Measurements from ENCODE around the gene CNTNAP4. TPM values are rescaled to one million over a fixed set of nuclear protein-coding genes. Genes with fewer than 3 reads are reported as not detected.

Gene CNTNAP4
- total and polyA plus RNA-seq, 2 of the 13 experiments (the other 11 are each of a cell fraction or from before 2014, with no cell fraction given), result not detected

- ChIA-PET CTCF (ENCODE audit: low intra/inter-chr PET ratio, low total read pairs) (no interaction called here), POLR2A (no interaction called here)
- Histone ChIP-seq H3K36me3 (replicated peaks in 1 of 2; ENCODE audit: control insufficient read depth in 1 of 2, insufficient read depth in 2 of 2, low read length in 2 of 2) (no peaks in the 10 kb centered on the region), H2AFZ (ENCODE audit: low read length) (no peak overlapping the region), H4K20me1 (ENCODE audit: insufficient read depth, low read length) (no peaks in the 10 kb centered on the region), H3K9ac (ENCODE audit: insufficient read depth, low read depth, low read length) (no peak overlapping the region), H3K27me3 (ENCODE audit: control insufficient read depth in 1 of 2, insufficient read depth in 2 of 2, low read length in 2 of 2) (peaks cover 0 to 1% of the 10 kb centered on the region in 2 experiments; a peak in 1 of 5 replicates), H3K4me3 (replicated peaks in 1 of 3; ENCODE audit: insufficient read depth in 1 of 3, low read depth in 2 of 3, low read length in 3 of 3) (no peak overlapping the region), H3K27ac (ENCODE audit: extremely low read length, insufficient read depth, low read length) (no peak overlapping the region), H3K4me1 (ENCODE audit: insufficient read depth, low read length) (no peaks in the 10 kb centered on the region), H3K4me2 (ENCODE audit: low read depth, low read length) (no peak overlapping the region), H3K9me3 (ENCODE audit: low read length) (no peaks in the 10 kb centered on the region), H3K79me2 (ENCODE audit: insufficient read depth, low read length) (no peaks in the 10 kb centered on the region)
- TF ChIP-seq FOXJ3 (CRISPR knock-in tag; IDR thresholded peaks at IDR 0.05; ENCODE audit: borderline replicate concordance) (no peak), ZNF784 (CRISPR knock-in tag; IDR thresholded peaks at IDR 0.05; ENCODE audit: borderline replicate concordance) (no peak), ZNF510 (CRISPR knock-in tag; IDR thresholded peaks at IDR 0.05; ENCODE audit: low read depth) (no peak), ZSCAN5A (CRISPR knock-in tag; IDR thresholded peaks at IDR 0.05; ENCODE audit: borderline replicate concordance) (no peak), HCFC1 (IDR thresholded peaks at IDR 0.05; ENCODE audit: low read depth, low read length) (no peak)
- in situ Hi-C loops (cut with HindIII; ENCODE audit: extremely low pct_ligation_motif_present, low pct_unique_long_range_greater_than_20kb), result no loop called here
- intact Hi-C loops (cut with micrococcal nuclease; ENCODE audit: unreplicated experiment), result no loop called here
- DNase-seq (ENCODE audit: low spot score) (no peak), FAIRE-seq (no peak), ATAC-seq (no peak)
- no TSS peak for BruUV-seq (replicated peaks)
- 6% methylated on average over 5 of the region's 5 CpGs for WGBS (ENCODE audit: low lambda C conversion rate)
These were observed 74.2 kb downstream of the CNTNAP4 start for GRCh38 chr16:76351441-76351840.

- in situ Hi-C loops (cut with HindIII; ENCODE audit: extremely low pct_ligation_motif_present, low pct_unique_long_range_greater_than_20kb) (no loop called here), intact Hi-C loops (cut with micrococcal nuclease; ENCODE audit: unreplicated experiment) (no loop called here)
- ATAC-seq, result no peak
- no peak overlapping the region for H3K4me3 ChIP-seq (replicated peaks in 1 of 3; ENCODE audit: insufficient read depth in 1 of 3, low read depth in 2 of 3, low read length in 3 of 3)
- H3K36me3 ChIP-seq (replicated peaks in 1 of 2; ENCODE audit: control insufficient read depth in 1 of 2, insufficient read depth in 2 of 2, low read length in 2 of 2), result no peaks in the 10 kb centered on the region
- no peak overlapping the region for H3K27ac ChIP-seq (ENCODE audit: extremely low read length, insufficient read depth, low read length)
- no peaks in the 10 kb centered on the region for H3K9me3 ChIP-seq (ENCODE audit: low read length)
- DNase-seq (ENCODE audit: low spot score), result no peak
- no peaks in the 10 kb centered on the region for H4K20me1 ChIP-seq (ENCODE audit: insufficient read depth, low read length)
- ChIA-PET POLR2A (no interaction called here), CTCF (ENCODE audit: low intra/inter-chr PET ratio, low total read pairs) (no interaction called here)
- H3K27me3 ChIP-seq (ENCODE audit: control insufficient read depth in 1 of 2, insufficient read depth in 2 of 2, low read length in 2 of 2), result no peaks in the 10 kb centered on the region
- WGBS (ENCODE audit: low lambda C conversion rate), result 7% methylated on average over 1 of the region's 1 CpG
- no peak overlapping the region for H3K9ac ChIP-seq (ENCODE audit: insufficient read depth, low read depth, low read length)
- FAIRE-seq, result no peak
- H3K4me1 ChIP-seq (ENCODE audit: insufficient read depth, low read length), result no peaks in the 10 kb centered on the region
- H2AFZ ChIP-seq (ENCODE audit: low read length), result no peak overlapping the region
- no peak overlapping the region for H3K4me2 ChIP-seq (ENCODE audit: low read depth, low read length)
- BruUV-seq (replicated peaks), result no TSS peak
- H3K79me2 ChIP-seq (ENCODE audit: insufficient read depth, low read length), result no peaks in the 10 kb centered on the region
- TF ChIP-seq SKIL (CRISPR knock-in tag; IDR thresholded peaks at IDR 0.05; ENCODE audit: borderline replicate concordance), result no peak
- no peak for TF ChIP-seq POLR2AphosphoS5 (IDR thresholded peaks at IDR 0.05; ENCODE audit: low read depth, low read length)
- TF ChIP-seq NR0B2 (CRISPR knock-in tag; IDR thresholded peaks at IDR 0.05), result no peak
- TF ChIP-seq ZNF639 (CRISPR knock-in tag; conservative IDR thresholded peaks at IDR 0.05), result no peak
- no peak for TF ChIP-seq ISX (CRISPR knock-in tag; conservative IDR thresholded peaks at IDR 0.05)
- TF ChIP-seq SMAD9 (CRISPR knock-in tag; IDR thresholded peaks at IDR 0.05), result no peak
- TF ChIP-seq POLR2G (IDR thresholded peaks at IDR 0.05; ENCODE audit: low read depth, low read length), result no peak
- no peak for TF ChIP-seq ZBTB8A (CRISPR knock-in tag; IDR thresholded peaks at IDR 0.05; ENCODE audit: borderline replicate concordance, low read depth)
These were observed 83.2 kb downstream of the CNTNAP4 start for GRCh38 chr16:76360404-76360803.

Data from HepG2 (cell line).